ENCODE measurements around the gene GPR78.

The GPR78 gene

DNA sequence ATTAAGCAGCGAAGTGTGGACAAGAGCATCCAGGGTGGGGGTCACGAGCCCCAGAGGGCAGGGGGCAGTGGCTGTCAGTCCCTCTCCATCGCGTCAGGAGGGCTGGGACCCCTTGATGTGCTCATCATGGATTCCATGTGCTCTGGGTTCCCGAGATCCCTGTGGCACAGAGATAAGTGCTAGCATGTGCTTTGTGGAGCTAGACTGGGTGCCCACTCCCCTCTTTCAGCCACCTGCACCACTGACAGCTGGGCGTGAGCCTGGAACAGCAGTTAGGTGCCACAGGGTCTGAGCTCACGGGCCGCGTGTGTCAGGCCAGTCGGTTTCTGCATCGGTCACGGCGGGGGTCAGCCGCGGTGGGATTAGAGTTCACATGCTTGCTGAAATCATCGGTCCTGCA is 36.6 kb downstream of the GPR78 start:
- H3K4me3 ChIP-seq (ENCODE audit: low read depth, low read length): no peak overlapping the region
- ChIA-PET CTCF (interaction anchor here (1.3 kb wide), 1 partner anchor 9 kb away, joined by 6 read pairs; no protein-coding TSS in a partner anchor), POLR2A (no interaction called here)
- H3K36me3 ChIP-seq (ENCODE audit: control insufficient read depth in 2 of 2, insufficient read depth in 1 of 2, low read length in 2 of 2): no peaks in the 10 kb centered on the region
- TF ChIP-seq ZNF514 (tag by site-specific recombination; IDR thresholded peaks at IDR 0.05) (no peak), GLI2 (tag by site-specific recombination; IDR thresholded peaks at IDR 0.05; ENCODE audit: borderline replicate concordance, low read depth) (no peak), BCL11A (tag by site-specific recombination; IDR thresholded peaks at IDR 0.05; ENCODE audit: low read depth) (no peak), ZNF416 (tag by site-specific recombination; IDR thresholded peaks at IDR 0.05) (no peak), SCRT2 (tag by site-specific recombination; IDR thresholded peaks at IDR 0.05) (no peak)
- TF ChIP-seq, protein P1, sequence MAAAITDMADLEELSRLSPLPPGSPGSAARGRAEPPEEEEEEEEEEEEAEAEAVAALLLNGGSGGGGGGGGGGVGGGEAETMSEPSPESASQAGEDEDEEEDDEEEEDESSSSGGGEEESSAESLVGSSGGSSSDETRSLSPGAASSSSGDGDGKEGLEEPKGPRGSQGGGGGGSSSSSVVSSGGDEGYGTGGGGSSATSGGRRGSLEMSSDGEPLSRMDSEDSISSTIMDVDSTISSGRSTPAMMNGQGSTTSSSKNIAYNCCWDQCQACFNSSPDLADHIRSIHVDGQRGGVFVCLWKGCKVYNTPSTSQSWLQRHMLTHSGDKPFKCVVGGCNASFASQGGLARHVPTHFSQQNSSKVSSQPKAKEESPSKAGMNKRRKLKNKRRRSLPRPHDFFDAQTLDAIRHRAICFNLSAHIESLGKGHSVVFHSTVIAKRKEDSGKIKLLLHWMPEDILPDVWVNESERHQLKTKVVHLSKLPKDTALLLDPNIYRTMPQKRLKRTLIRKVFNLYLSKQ (tag by site-specific recombination; IDR thresholded peaks at IDR 0.05; ENCODE audit: borderline replicate concordance): no peak
- TF ChIP-seq, protein P2, sequence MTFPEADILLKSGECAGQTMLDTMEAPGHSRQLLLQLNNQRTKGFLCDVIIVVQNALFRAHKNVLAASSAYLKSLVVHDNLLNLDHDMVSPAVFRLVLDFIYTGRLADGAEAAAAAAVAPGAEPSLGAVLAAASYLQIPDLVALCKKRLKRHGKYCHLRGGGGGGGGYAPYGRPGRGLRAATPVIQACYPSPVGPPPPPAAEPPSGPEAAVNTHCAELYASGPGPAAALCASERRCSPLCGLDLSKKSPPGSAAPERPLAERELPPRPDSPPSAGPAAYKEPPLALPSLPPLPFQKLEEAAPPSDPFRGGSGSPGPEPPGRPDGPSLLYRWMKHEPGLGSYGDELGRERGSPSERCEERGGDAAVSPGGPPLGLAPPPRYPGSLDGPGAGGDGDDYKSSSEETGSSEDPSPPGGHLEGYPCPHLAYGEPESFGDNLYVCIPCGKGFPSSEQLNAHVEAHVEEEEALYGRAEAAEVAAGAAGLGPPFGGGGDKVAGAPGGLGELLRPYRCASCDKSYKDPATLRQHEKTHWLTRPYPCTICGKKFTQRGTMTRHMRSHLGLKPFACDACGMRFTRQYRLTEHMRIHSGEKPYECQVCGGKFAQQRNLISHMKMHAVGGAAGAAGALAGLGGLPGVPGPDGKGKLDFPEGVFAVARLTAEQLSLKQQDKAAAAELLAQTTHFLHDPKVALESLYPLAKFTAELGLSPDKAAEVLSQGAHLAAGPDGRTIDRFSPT (tag by site-specific recombination; IDR thresholded peaks at IDR 0.05): no peak
- TF ChIP-seq, protein P3, sequence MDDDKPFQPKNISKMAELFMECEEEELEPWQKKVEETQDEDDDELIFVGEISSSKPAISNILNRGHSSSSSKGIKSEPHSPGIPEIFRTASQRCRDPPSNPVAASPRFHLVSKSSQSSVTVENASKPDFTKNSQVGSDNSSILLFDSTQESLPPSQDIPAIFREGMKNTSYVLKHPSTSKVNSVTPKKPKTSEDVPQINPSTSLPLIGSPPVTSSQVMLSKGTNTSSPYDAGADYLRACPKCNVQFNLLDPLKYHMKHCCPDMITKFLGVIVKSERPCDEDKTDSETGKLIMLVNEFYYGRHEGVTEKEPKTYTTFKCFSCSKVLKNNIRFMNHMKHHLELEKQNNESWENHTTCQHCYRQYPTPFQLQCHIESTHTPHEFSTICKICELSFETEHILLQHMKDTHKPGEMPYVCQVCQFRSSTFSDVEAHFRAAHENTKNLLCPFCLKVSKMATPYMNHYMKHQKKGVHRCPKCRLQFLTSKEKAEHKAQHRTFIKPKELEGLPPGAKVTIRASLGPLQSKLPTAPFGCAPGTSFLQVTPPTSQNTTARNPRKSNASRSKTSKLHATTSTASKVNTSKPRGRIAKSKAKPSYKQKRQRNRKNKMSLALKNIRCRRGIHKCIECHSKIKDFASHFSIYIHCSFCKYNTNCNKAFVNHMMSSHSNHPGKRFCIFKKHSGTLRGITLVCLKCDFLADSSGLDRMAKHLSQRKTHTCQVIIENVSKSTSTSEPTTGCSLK (tag by site-specific recombination; IDR thresholded peaks at IDR 0.05): no peak
- TF ChIP-seq, protein P4, sequence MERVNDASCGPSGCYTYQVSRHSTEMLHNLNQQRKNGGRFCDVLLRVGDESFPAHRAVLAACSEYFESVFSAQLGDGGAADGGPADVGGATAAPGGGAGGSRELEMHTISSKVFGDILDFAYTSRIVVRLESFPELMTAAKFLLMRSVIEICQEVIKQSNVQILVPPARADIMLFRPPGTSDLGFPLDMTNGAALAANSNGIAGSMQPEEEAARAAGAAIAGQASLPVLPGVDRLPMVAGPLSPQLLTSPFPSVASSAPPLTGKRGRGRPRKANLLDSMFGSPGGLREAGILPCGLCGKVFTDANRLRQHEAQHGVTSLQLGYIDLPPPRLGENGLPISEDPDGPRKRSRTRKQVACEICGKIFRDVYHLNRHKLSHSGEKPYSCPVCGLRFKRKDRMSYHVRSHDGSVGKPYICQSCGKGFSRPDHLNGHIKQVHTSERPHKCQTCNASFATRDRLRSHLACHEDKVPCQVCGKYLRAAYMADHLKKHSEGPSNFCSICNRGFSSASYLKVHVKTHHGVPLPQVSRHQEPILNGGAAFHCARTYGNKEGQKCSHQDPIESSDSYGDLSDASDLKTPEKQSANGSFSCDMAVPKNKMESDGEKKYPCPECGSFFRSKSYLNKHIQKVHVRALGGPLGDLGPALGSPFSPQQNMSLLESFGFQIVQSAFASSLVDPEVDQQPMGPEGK (tag by site-specific recombination; IDR thresholded peaks at IDR 0.05): no peak
- H3K27ac ChIP-seq (ENCODE audit: extremely low read depth, low read depth, low read length): no peak overlapping the region
- H3K9me3 ChIP-seq (ENCODE audit: control insufficient read depth, insufficient read depth, low read depth, low read length): no peaks in the 10 kb centered on the region
- no peaks in the 10 kb centered on the region for H3K4me1 ChIP-seq (ENCODE audit: control insufficient read depth, insufficient read depth, low read length)

DNA sequence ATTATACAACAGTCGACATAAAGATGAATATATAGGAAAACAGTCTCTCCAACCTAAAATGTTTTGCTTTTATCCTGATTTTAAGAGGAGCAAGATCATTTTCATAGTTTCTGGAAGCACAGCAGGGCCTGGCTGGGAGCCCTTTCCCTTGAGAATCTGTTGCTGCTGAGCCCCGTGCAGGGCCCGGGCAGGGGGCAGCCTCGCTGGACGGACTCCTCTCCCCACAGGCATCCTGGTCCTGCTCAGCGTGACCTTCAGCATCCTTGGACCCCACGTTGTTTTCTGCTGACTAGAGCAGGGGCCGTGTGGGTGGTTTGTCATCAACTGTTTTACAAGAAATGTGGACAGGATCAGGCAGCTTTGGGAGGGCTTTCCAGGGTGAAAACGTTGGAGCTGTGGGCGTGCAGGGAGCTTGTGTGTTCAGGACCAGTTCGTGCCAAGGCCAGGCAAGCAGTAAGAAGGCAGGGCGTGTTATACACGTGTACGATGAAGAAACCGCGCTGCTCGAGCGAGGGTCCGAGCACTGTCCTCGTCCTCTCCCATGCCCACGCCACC is 37.4 kb downstream of the GPR78 start:
- CTCF ChIA-PET: interaction anchor here (1.3 kb wide), 1 partner anchor 10 kb away, joined by 6 read pairs; no protein-coding TSS in a partner anchor
- H3K4me1 ChIP-seq (ENCODE audit: control insufficient read depth, insufficient read depth, low read length): no peaks in the 10 kb centered on the region
- no peak for TF ChIP-seq ZBTB17 (tag by site-specific recombination; IDR thresholded peaks at IDR 0.05)
- peak; percentile 77 for TF ChIP-seq ZIC2 (tag by site-specific recombination; IDR thresholded peaks at IDR 0.05)
- TF ChIP-seq EGR2 (tag by site-specific recombination; IDR thresholded peaks at IDR 0.05; ENCODE audit: low read depth): 0 out of 2 replicates have a peak, but pooled peaks have one; percentile 18
- TF ChIP-seq ZFHX2 (tag by site-specific recombination; conservative IDR thresholded peaks at IDR 0.05): 0 out of 2 replicates have a peak, but pooled peaks have one; percentile 33
- no peak overlapping the region for H3K4me3 ChIP-seq (ENCODE audit: low read depth, low read length)
- no peaks in the 10 kb centered on the region for H3K36me3 ChIP-seq (ENCODE audit: control insufficient read depth in 2 of 2, insufficient read depth in 1 of 2, low read length in 2 of 2)
- POLR2A ChIA-PET: no interaction called here
- H3K9me3 ChIP-seq (ENCODE audit: control insufficient read depth, insufficient read depth, low read depth, low read length): no peaks in the 10 kb centered on the region
- H3K27ac ChIP-seq (ENCODE audit: extremely low read depth, low read depth, low read length): no peak overlapping the region

DNA sequence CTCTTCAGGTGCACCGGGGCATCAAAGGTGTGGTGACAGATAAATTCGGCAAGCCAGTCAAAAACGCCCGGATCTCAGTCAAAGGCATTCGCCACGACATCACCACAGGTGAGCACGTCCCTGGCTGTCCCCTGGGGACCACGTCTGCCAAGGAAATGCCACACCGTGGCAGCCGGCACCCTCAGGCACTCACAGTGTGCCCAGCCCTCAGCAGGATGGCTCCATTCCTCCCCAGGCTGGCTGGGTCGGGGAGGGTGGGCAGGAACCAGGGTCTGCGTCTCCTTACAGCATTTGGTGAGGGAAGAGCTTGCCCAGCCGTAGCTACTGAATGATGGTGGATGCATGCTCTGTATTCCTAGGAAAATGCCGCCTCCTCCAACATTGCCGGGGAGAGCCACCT is 38.2 kb downstream of the GPR78 start:
- H3K36me3 ChIP-seq (ENCODE audit: control insufficient read depth in 2 of 2, insufficient read depth in 1 of 2, low read length in 2 of 2): no peaks in the 10 kb centered on the region
- H3K4me3 ChIP-seq (ENCODE audit: low read depth, low read length): no peak overlapping the region
- H3K4me1 ChIP-seq (ENCODE audit: control insufficient read depth, insufficient read depth, low read length): no peaks in the 10 kb centered on the region
- no peak overlapping the region for H3K27ac ChIP-seq (ENCODE audit: extremely low read depth, low read depth, low read length)
- no peaks in the 10 kb centered on the region for H3K9me3 ChIP-seq (ENCODE audit: control insufficient read depth, insufficient read depth, low read depth, low read length)
- POLR2A ChIA-PET: no interaction called here
- CTCF ChIA-PET: no interaction called here
- TF ChIP-seq ZNF555 (tag by site-specific recombination; conservative IDR thresholded peaks at IDR 0.05) (no peak), ZNF354C (tag by site-specific recombination; IDR thresholded peaks at IDR 0.05; ENCODE audit: borderline replicate concordance, low read depth) (no peak), ZFP37 (tag by site-specific recombination; IDR thresholded peaks at IDR 0.05) (no peak), ZNF391 (tag by site-specific recombination; IDR thresholded peaks at IDR 0.05; ENCODE audit: borderline replicate concordance, low read depth) (no peak), ZFP69B (tag by site-specific recombination; IDR thresholded peaks at IDR 0.05) (no peak), ZNF530 (tag by site-specific recombination; IDR thresholded peaks at IDR 0.05; ENCODE audit: low read depth) (no peak), ZNF175 (tag by site-specific recombination; IDR thresholded peaks at IDR 0.05) (no peak), BCL11A (tag by site-specific recombination; IDR thresholded peaks at IDR 0.05; ENCODE audit: low read depth) (no peak)
- TF ChIP-seq, protein P5, sequence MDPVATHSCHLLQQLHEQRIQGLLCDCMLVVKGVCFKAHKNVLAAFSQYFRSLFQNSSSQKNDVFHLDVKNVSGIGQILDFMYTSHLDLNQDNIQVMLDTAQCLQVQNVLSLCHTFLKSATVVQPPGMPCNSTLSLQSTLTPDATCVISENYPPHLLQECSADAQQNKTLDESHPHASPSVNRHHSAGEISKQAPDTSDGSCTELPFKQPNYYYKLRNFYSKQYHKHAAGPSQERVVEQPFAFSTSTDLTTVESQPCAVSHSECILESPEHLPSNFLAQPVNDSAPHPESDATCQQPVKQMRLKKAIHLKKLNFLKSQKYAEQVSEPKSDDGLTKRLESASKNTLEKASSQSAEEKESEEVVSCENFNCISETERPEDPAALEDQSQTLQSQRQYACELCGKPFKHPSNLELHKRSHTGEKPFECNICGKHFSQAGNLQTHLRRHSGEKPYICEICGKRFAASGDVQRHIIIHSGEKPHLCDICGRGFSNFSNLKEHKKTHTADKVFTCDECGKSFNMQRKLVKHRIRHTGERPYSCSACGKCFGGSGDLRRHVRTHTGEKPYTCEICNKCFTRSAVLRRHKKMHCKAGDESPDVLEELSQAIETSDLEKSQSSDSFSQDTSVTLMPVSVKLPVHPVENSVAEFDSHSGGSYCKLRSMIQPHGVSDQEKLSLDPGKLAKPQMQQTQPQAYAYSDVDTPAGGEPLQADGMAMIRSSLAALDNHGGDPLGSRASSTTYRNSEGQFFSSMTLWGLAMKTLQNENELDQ (tag by site-specific recombination; IDR thresholded peaks at IDR 0.05; ENCODE audit: low read depth): no peak

Measured in HEK293 (cell line).